ENCODE measurements around the gene BORCS5. TPM values are rescaled to one million over a fixed set of nuclear protein-coding genes. Genes with fewer than 3 reads are reported as not detected.

Gene BORCS5
- total RNA-seq, 1 experiment from 2014 or later = 17.7 TPM

DNA sequence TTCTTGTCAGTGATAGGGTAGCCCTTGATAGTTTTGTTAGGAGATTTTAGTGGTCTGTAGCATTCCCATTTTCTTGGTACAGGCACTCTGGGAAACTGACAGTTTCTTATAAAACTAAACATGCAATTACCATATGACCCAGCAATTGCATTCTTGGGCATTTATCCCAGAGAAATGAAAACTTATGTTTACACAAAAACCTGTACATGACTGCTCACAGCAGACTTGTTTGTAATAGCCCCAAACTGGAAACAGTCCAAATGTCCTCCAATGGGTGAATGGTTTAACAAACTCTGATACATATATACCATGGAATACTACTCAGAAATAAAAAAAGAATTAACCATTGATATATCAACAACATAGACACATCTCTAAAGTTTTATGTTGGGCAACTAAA is 75.5 kb downstream of the BORCS5 start:
- no peak for DNase-seq (ENCODE audit: low spot score)
- Histone ChIP-seq H3K9me3 (ENCODE audit: low read depth, low read length, poor library complexity, severe bottlenecking) (peaks cover 2% of the 10 kb centered on the region), H3K27me3 (replicated peaks; ENCODE audit: insufficient read depth, low read depth, low read length, poor library complexity) (no peaks in the 10 kb centered on the region), H3K4me3 (ENCODE audit: low read depth, low read length, poor library complexity, severe bottlenecking) (no peak overlapping the region), H3K27ac (ENCODE audit: low read depth, low read length, poor library complexity, severe bottlenecking) (no peak overlapping the region), H3K36me3 (ENCODE audit: insufficient read depth, low read length, poor library complexity, severe bottlenecking) (no peaks in the 10 kb centered on the region), H3K4me1 (ENCODE audit: insufficient read depth, low read length, poor library complexity, severe bottlenecking) (peaks cover 25% of the 10 kb centered on the region)
- TF ChIP-seq CTCF (conservative IDR thresholded peaks at IDR 0.05; ENCODE audit: low read depth, low read length) = no peak
- no peak for TF ChIP-seq EZH2 (IDR thresholded peaks at IDR 0.05; ENCODE audit: borderline replicate concordance, low read depth, low read length, poor library complexity, severe bottlenecking)
- intact Hi-C loops (cut with micrococcal nuclease; ENCODE audit: unreplicated experiment) = no loop called here
- ChIA-PET CTCF (no interaction called here), POLR2A (ENCODE audit: low non-redundant PET) (no interaction called here)
- BruUV-seq (replicated peaks) = no TSS peak

DNA sequence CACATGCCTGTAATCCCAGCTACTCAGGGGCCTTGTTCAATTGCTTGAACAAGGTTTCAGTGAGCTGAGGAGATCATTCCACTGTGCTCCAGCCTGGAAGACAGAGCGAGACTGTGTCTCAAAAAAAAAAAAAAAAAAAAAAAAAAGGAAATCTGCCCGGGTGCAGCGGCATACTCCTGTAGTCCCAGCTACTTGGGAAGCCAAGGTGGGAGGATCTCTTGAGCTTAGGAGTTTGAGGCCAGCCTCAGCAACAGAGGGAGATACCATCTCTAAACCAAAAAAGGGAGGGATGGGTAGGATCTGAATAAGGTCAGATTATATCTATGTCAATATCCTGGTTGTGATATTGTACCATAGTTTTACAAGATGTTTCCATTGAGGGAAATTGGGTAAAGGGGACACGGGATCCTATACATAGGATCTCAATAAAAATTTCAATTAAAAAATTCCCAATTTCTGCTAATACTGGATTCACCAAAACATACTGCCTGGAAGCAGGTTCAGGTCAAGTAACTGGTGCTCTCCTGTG is 76.4 kb downstream of the BORCS5 start:
- CTCF ChIA-PET = no interaction called here
- no peak overlapping the region for H3K4me3 ChIP-seq (ENCODE audit: low read depth, low read length, poor library complexity, severe bottlenecking)
- H3K36me3 ChIP-seq (ENCODE audit: insufficient read depth, low read length, poor library complexity, severe bottlenecking) = no peaks in the 10 kb centered on the region
- POLR2A ChIA-PET (ENCODE audit: low non-redundant PET) = no interaction called here
- intact Hi-C loops (cut with micrococcal nuclease; ENCODE audit: unreplicated experiment) = no loop called here
- DNase-seq (ENCODE audit: low spot score) = no peak
- no peaks in the 10 kb centered on the region for H3K27me3 ChIP-seq (replicated peaks; ENCODE audit: insufficient read depth, low read depth, low read length, poor library complexity)
- H3K4me1 ChIP-seq (ENCODE audit: insufficient read depth, low read length, poor library complexity, severe bottlenecking) = peaks cover 25% of the 10 kb centered on the region
- BruUV-seq (replicated peaks) = no TSS peak
- no peak for TF ChIP-seq CTCF (conservative IDR thresholded peaks at IDR 0.05; ENCODE audit: low read depth, low read length)
- no peak for TF ChIP-seq EZH2 (IDR thresholded peaks at IDR 0.05; ENCODE audit: borderline replicate concordance, low read depth, low read length, poor library complexity, severe bottlenecking)
- H3K27ac ChIP-seq (ENCODE audit: low read depth, low read length, poor library complexity, severe bottlenecking) = no peak overlapping the region
- H3K9me3 ChIP-seq (ENCODE audit: low read depth, low read length, poor library complexity, severe bottlenecking) = peaks cover 3% of the 10 kb centered on the region

DNA sequence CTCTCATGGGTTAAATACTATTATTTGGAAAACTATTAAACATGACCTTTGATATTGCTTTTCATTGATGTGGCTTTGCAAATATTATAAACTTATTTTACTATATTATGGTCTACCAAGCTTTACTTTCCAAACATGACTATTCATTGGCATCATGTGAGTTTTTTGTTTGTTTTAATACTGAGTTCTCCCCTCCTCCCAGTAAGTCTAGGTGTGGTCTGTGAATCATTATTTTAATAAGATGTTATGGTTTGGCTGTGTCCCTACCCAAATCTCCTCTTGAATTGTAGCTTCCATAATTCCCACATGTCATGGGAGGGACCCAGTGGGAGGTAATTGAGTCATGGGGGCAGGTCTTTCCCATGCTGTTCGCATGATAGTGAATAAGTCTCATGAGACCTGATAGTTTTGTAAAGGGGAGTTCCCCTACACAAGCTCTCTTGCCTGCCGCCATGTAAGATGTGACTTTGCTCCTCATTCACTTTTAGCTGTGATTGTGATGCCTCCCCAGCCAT is 80.0 kb downstream of the BORCS5 start:
- Histone ChIP-seq H3K27me3 (replicated peaks; ENCODE audit: insufficient read depth, low read depth, low read length, poor library complexity) (no peaks in the 10 kb centered on the region), H3K27ac (ENCODE audit: low read depth, low read length, poor library complexity, severe bottlenecking) (no peak overlapping the region), H3K36me3 (ENCODE audit: insufficient read depth, low read length, poor library complexity, severe bottlenecking) (no peaks in the 10 kb centered on the region), H3K9me3 (ENCODE audit: low read depth, low read length, poor library complexity, severe bottlenecking) (peaks cover 3% of the 10 kb centered on the region), H3K4me1 (ENCODE audit: insufficient read depth, low read length, poor library complexity, severe bottlenecking) (peaks cover 21% of the 10 kb centered on the region), H3K4me3 (ENCODE audit: low read depth, low read length, poor library complexity, severe bottlenecking) (no peak overlapping the region)
- intact Hi-C loops (cut with micrococcal nuclease; ENCODE audit: unreplicated experiment) = no loop called here
- BruUV-seq (replicated peaks) = no TSS peak
- POLR2A ChIA-PET (ENCODE audit: low non-redundant PET) = no interaction called here
- DNase-seq (ENCODE audit: low spot score) = no peak
- CTCF ChIA-PET = no interaction called here
- no peak for TF ChIP-seq CTCF (conservative IDR thresholded peaks at IDR 0.05; ENCODE audit: low read depth, low read length)
- TF ChIP-seq EZH2 (IDR thresholded peaks at IDR 0.05; ENCODE audit: borderline replicate concordance, low read depth, low read length, poor library complexity, severe bottlenecking) = no peak

Measured in A673 (cell line).